A549 (cell line): ENCODE data around the gene CSTF1. TPM values are rescaled to one million over a fixed set of nuclear protein-coding genes. Genes with fewer than 3 reads are reported as not detected.

Source experiments
- ATAC-seq, 2 experiments: fragments of 200-7000 bp in 1 of 2; fragments of >200 bp in 1 of 2; cut with Nextera tagmentation in 1 of 2; cut with Tn5 transposase in 1 of 2; 3 replicates each; pipeline versions ENCODE4 v1.8.0 to v1.9.1; 2018 to 2020; ENCODE audit warnings: mild to moderate bottlenecking in 1 of 2, moderate library complexity in 1 of 2
- CTCF ChIA-PET: fragments of 300-600 bp; sonication (Branson Sonifier 250); formaldehyde crosslinking; extraction: SDS; loops from one replicate; lab custom pipeline; 2021; ENCODE audit warnings: antibody characterized with exemption, inconsistent platforms; lab: Yijun Ruan, JAX
- POLR2A ChIA-PET: fragments of 350-600 bp; formaldehyde crosslinking; extraction: SDS; loops from one replicate; lab custom pipeline; 2021; ENCODE audit warnings: antibody characterized with exemption, inconsistent platforms; lab: Yijun Ruan, JAX
- DNase-seq, 2 experiments: peaks; one replicate each; pipeline versions ENCODE4 v3.0.0 to v3.0.0-alpha.2; 2011 to 2016; ENCODE audit warnings: low read depth in 1 of 2, low spot score in 1 of 2
- FAIRE-seq: peaks from 2 replicates; lab custom pipeline; 2011; peaks lifted over from hg19 to GRCh38; lab: Jason Lieb, UNC
- H3K27ac ChIP-seq, 2 experiments: fragments of >200 bp; sonication (Bioruptor Twin); formaldehyde crosslinking; 3 replicates each; pipeline ENCODE4 v1.5.1; 2016 to 2017
- H3K4me1 ChIP-seq: fragments of >200 bp; sonication (Bioruptor Twin); formaldehyde crosslinking; 3 replicates; pipeline ENCODE4 v1.6.1; 2016
- H3K4me2 ChIP-seq: fragments of >200 bp; sonication (Bioruptor Twin); formaldehyde crosslinking; 3 replicates; pipeline ENCODE4 v1.6.1; 2016
- H3K4me3 ChIP-seq: fragments of >200 bp; sonication (Bioruptor Twin); formaldehyde crosslinking; 3 replicates; pipeline ENCODE4 v1.5.1; 2016
- H3K9me3 ChIP-seq: fragments of >200 bp; sonication (Bioruptor Twin); formaldehyde crosslinking; 3 replicates; pipeline ENCODE4 v1.6.1; 2016
- CBX2 ChIP-seq: fragments of 200-600 bp; sonication (generic); IDR thresholded peaks from 2 replicates; pipeline ENCODE4 v1.6.1; 2016; ENCODE audit warnings: low read depth, mild to moderate bottlenecking, borderline replicate concordance
- CEBPB ChIP-seq, 2 experiments: fragments of >200 bp in 1 of 2; sonication (Bioruptor Twin) in 1 of 2; formaldehyde crosslinking in 1 of 2; IDR thresholded peaks; 2 replicates each; pipeline ENCODE4 v1.6.1; 2012 to 2016
- EHMT2 ChIP-seq: fragments of 200-600 bp; sonication (generic); IDR thresholded peaks from 2 replicates; pipeline ENCODE4 v1.6.1; 2016; ENCODE audit warnings: antibody characterized with exemption, low read depth, mild to moderate bottlenecking, moderate library complexity
- EP300 ChIP-seq, 2 experiments: fragments of >200 bp; sonication (Bioruptor Twin); formaldehyde crosslinking; IDR thresholded peaks; 2 replicates in 1 of 2; 3 replicates in 1 of 2; pipeline ENCODE4 v1.6.1; 2016 to 2017
- ESRRA ChIP-seq: fragments of 150-350 bp; IDR thresholded peaks from 2 replicates; pipeline ENCODE4 v1.6.1; 2014; ENCODE audit warnings: mild to moderate bottlenecking, low read length, borderline replicate concordance
- FOSL2 ChIP-seq, 2 experiments: fragments of 450-650 bp in 1 of 2; fragments of >200 bp in 1 of 2; sonication (Bioruptor Twin) in 1 of 2; formaldehyde crosslinking; IDR thresholded peaks; 2 replicates each; pipeline versions ENCODE4 v1.5.0 to v1.6.1; 2016 to 2020; ENCODE audit warnings: mild to moderate bottlenecking in 1 of 2, moderate library complexity in 1 of 2
- HDAC2 ChIP-seq: fragments of 200-600 bp; sonication (generic); IDR thresholded peaks from 2 replicates; pipeline ENCODE4 v1.6.1; 2016
- HEYL ChIP-seq: fragments of 250-450 bp; sonication (Bioruptor Pico); IDR thresholded peaks from 2 replicates; pipeline ENCODE4 v1.8.0; 2021; ENCODE audit warnings: mild to moderate bottlenecking, moderate library complexity
- HOXA7 ChIP-seq: fragments of 250-450 bp; sonication (Bioruptor Pico); IDR thresholded peaks from 2 replicates; pipeline ENCODE4 v1.5.0; 2020; ENCODE audit warnings: mild to moderate bottlenecking, moderate library complexity
- HOXB13 ChIP-seq: fragments of 250-450 bp; sonication (Bioruptor Pico); IDR thresholded peaks from 2 replicates; pipeline ENCODE4 v1.5.0; 2020; ENCODE audit warnings: low read depth, mild to moderate bottlenecking, moderate library complexity
- HOXB5 ChIP-seq: fragments of 250-450 bp; sonication (Bioruptor Pico); IDR thresholded peaks from 2 replicates; pipeline ENCODE4 v1.5.0; 2020; ENCODE audit warnings: mild to moderate bottlenecking, moderate library complexity
- KDM1A ChIP-seq: fragments of 200-600 bp; sonication (generic); IDR thresholded peaks from 2 replicates; pipeline ENCODE4 v1.6.1; 2016; ENCODE audit warnings: low read depth, mild to moderate bottlenecking
- KDM5A ChIP-seq: fragments of 200-600 bp; sonication (generic); IDR thresholded peaks from 2 replicates; pipeline ENCODE4 v1.6.1; 2016; ENCODE audit warnings: antibody characterized with exemption, mild to moderate bottlenecking
- MYC ChIP-seq: IDR thresholded peaks from 2 replicates; pipeline ENCODE4 v1.6.1; 2012; ENCODE audit warnings: mild to moderate bottlenecking, inconsistent platforms, low read length, improper control_type of control experiment, borderline replicate concordance
- NFE2L2 ChIP-seq: fragments of 150-350 bp; conservative IDR thresholded peaks from 2 replicates; pipeline ENCODE4 v1.6.1; 2014; ENCODE audit warnings: low read length
- POLR2AphosphoS2 ChIP-seq: conservative IDR thresholded peaks from 2 replicates; pipeline ENCODE4 v1.6.1; 2012; ENCODE audit warnings: low read length, improper control_type of control experiment, inconsistent platforms
- RAD21 ChIP-seq, 2 experiments: fragments of >200 bp in 1 of 2; sonication (Bioruptor Twin) in 1 of 2; formaldehyde crosslinking in 1 of 2; IDR thresholded peaks in 1 of 2; conservative IDR thresholded peaks in 1 of 2; 2 replicates in 1 of 2; 3 replicates in 1 of 2; pipeline ENCODE4 v1.6.1; 2012 to 2018; ENCODE audit warnings: inconsistent platforms in 1 of 2
- RARB ChIP-seq: fragments of 250-450 bp; sonication (Bioruptor Pico); IDR thresholded peaks from 2 replicates; pipeline ENCODE4 v1.8.0; 2021; ENCODE audit warnings: mild to moderate bottlenecking, moderate library complexity
- RFX5 ChIP-seq: fragments of 450-650 bp; IDR thresholded peaks from 2 replicates; pipeline ENCODE4 v1.7.1; 2014; ENCODE audit warnings: antibody characterized with exemption, mild to moderate bottlenecking, moderate library complexity
- WGBS: methylation state at CpG from one replicate; pipeline ENCODE4 v1.1.6; 2017; ENCODE audit errors: missing lambda C conversion rate; 5-methylcytosine and 5-hydroxymethylcytosine counted together
- polyA plus RNA-seq, 4 experiments: library from polyadenylated mRNA; depleted of rRNA in 3 of 4; stranded (reverse); fragments of >200 nt; fragmentation: RNase III in 1 of 4; extraction: RNeasy Plus Mini Kit Qiagen cat#74134 plus additional on column Dnase treatment in 1 of 4; gene quantifications; 2 replicates in 3 of 4; 3 replicates in 1 of 4; pipeline ENCODE4 v1.2.3, GENCODE V29; 2011 to 2017
- TF ChIP-seq, protein P1 (sequence below): fragments of >200 bp; sonication (Bioruptor Twin); formaldehyde crosslinking; IDR thresholded peaks from 3 replicates; pipeline ENCODE4 v1.6.1; 2016
- TF ChIP-seq, protein P2 (sequence below): IDR thresholded peaks from 2 replicates; pipeline ENCODE4 v1.6.1; 2012
- TF ChIP-seq, protein P3 (sequence below): IDR thresholded peaks from 2 replicates; pipeline ENCODE4 v1.6.1; 2012
- TF ChIP-seq, protein P4 (sequence below): fragments of 450-650 bp; IDR thresholded peaks from 2 replicates; pipeline ENCODE4 v1.6.1; 2014; ENCODE audit warnings: antibody characterized with exemption
- TF ChIP-seq, protein P5 (sequence below): fragments of 250-450 bp; sonication (Bioruptor Pico); IDR thresholded peaks from 2 replicates; pipeline ENCODE4 v1.5.0; 2020; ENCODE audit warnings: low read depth, mild to moderate bottlenecking, moderate library complexity

Gene CSTF1
- polyA plus RNA-seq, 2 of the 4 experiments (the other 2 are of a cell fraction) = 40.9 to 79.9 TPM

DNA sequence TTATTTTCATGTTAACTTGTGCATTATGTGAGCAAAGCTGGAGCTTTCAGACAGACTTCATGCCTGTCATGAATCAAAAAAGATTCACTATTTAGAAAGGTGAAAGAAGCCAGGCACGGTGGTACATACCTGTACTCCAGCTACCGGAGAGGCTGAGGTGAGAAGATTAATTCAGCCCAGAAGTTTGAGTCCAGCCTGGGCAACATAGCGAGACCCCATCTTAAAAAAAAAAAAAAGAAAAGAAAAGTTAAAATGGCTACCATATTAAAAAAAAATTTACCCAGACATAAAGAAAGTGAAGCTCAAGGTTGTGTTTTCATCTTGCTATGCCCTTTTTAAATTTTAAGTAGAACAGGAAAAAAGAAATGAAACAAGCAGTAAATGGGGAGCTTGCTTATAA, 20.5 kb downstream of the CSTF1 start:
- FAIRE-seq (no peak), ATAC-seq (no peak), DNase-seq (no peak)
- no peak overlapping the region for H3K4me2 ChIP-seq
- no peaks in the 10 kb centered on the region for H3K4me1 ChIP-seq
- ChIA-PET POLR2A (no interaction called here), CTCF (interaction anchor here (0.6 to 1.9 kb wide), 6 partner anchors 11 to 1127 kb away, joined by 3 to 6 read pairs (median 4); no protein-coding TSS in a partner anchor)
- 92% methylated on average over 3 of the region's 3 CpGs for WGBS
- no peak for TF ChIP-seq CBX2
- no peak for TF ChIP-seq HEYL (CRISPR knock-in tag)
- TF ChIP-seq RARB (CRISPR knock-in tag) = no peak
- TF ChIP-seq, protein P1, sequence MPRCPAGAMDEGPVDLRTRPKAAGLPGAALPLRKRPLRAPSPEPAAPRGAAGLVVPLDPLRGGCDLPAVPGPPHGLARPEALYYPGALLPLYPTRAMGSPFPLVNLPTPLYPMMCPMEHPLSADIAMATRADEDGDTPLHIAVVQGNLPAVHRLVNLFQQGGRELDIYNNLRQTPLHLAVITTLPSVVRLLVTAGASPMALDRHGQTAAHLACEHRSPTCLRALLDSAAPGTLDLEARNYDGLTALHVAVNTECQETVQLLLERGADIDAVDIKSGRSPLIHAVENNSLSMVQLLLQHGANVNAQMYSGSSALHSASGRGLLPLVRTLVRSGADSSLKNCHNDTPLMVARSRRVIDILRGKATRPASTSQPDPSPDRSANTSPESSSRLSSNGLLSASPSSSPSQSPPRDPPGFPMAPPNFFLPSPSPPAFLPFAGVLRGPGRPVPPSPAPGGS = no peak
- TF ChIP-seq, protein P2, sequence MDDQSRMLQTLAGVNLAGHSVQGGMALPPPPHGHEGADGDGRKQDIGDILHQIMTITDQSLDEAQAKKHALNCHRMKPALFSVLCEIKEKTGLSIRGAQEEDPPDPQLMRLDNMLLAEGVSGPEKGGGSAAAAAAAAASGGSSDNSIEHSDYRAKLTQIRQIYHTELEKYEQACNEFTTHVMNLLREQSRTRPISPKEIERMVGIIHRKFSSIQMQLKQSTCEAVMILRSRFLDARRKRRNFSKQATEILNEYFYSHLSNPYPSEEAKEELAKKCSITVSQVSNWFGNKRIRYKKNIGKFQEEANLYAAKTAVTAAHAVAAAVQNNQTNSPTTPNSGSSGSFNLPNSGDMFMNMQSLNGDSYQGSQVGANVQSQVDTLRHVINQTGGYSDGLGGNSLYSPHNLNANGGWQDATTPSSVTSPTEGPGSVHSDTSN = no peak
- TF ChIP-seq RAD21 (conservative IDR thresholded peaks at IDR 0.05 in 1 of 2, IDR thresholded peaks at IDR 0.05 in 1 of 2) = no peak
- TF ChIP-seq, protein P3, sequence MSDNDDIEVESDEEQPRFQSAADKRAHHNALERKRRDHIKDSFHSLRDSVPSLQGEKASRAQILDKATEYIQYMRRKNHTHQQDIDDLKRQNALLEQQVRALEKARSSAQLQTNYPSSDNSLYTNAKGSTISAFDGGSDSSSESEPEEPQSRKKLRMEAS = no peak
- no peak for TF ChIP-seq HOXB13 (CRISPR knock-in tag)
- no peak overlapping the region for H3K27ac ChIP-seq
- no peaks in the 10 kb centered on the region for H3K9me3 ChIP-seq
- no peak overlapping the region for H3K4me3 ChIP-seq

DNA sequence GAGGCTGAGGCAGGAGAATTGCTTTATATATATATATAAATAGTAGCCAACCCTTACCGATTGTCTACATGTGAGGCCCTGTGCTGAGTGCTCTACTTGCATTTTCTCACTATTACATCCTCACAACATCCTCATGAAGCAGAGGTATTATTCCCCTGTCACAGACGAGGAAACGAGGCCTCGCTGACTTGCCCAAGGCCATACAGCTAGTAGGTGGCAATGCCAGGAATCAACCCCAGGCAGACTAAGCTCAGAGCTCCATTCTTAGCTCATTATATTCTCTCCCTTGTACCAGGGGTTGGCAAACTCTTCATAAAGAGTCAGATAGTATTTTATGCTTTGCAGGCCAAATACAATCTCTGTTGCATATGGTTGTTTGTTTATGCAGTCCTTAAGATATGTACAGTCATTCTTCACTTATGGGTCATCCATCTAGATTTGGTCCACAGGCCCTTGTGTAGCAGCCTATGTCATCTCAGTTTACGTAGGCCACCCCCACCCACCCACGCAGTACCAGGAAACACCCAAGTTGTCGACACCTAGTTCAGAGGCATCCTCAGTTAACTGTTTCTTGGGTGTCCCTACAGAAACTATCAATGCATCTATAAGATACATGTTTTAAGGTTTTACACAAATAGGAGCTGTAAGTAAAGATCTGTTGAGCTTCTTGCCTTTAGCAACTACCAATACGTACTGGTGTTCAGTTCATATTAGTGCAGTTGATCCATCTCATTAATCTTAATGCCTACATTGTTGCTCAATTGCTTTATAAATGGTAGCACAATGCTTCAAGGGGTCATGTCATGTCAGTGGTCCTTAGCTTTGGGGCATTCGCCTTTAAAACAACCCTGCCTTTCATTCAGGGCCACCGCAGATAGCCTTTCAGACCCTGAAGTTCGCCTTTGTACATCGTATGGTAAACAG, 22.7 kb downstream of the CSTF1 start:
- H3K27ac ChIP-seq = no peak overlapping the region
- TF ChIP-seq HDAC2 (no peak), HEYL (CRISPR knock-in tag) (no peak), HOXB5 (CRISPR knock-in tag) (no peak), POLR2AphosphoS2 (no peak), EP300 (IDR thresholded peaks at IDR 0.05) (no peak)
- TF ChIP-seq, protein P1 = no peak
- ChIA-PET POLR2A (no interaction called here), CTCF (interaction anchor here (0.7 to 1.0 kb wide), 2 partner anchors 10 to 17 kb away, joined by 3 read pairs; no protein-coding TSS in a partner anchor)
- 90% methylated on average over 12 of the region's 12 CpGs for WGBS
- ATAC-seq (no peak), FAIRE-seq (no peak), DNase-seq (no peak)
- no peak overlapping the region for H3K4me2 ChIP-seq
- no peaks in the 10 kb centered on the region for H3K9me3 ChIP-seq
- no peak overlapping the region for H3K4me3 ChIP-seq
- H3K4me1 ChIP-seq = no peaks in the 10 kb centered on the region

DNA sequence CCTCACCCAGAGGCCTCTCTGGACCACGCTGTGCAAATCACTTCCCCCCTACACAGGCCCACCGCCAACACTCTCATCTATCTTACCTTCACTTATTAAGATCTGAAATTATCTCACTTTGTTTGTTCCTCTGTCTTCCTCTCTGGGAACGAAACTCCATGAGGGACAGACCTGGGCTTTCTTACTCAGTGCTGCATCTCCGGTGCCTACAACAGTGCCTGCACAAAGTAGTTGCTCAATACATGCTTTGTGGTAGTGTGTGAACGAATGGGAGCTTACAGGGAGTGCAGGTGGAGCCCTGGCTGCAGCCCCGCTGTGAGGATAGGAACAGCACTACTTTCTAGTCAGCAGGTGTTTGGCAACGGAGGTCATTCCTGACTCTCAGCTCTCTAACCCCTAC, 25.0 kb downstream of the CSTF1 start:
- Histone ChIP-seq H3K4me2 (no peak overlapping the region), H3K9me3 (no peaks in the 10 kb centered on the region), H3K4me1 (peaks cover 5% of the 10 kb centered on the region; the same call in 2 of the 3 replicates), H3K27ac (no peak overlapping the region), H3K4me3 (no peak overlapping the region)
- DNase-seq = no peak
- no peak for FAIRE-seq
- no peak for ATAC-seq
- POLR2A ChIA-PET = no interaction called here
- CTCF ChIA-PET = interaction anchor here (0.9 to 1.3 kb wide), 2 partner anchors 8 to 19 kb away, joined by 3 to 6 read pairs; no protein-coding TSS in a partner anchor
- 87% methylated on average over 7 of the region's 7 CpGs for WGBS
- TF ChIP-seq KDM5A (no peak), HDAC2 (no peak), ESRRA (no peak), EP300 (IDR thresholded peaks at IDR 0.05) (no peak), HOXA7 (CRISPR knock-in tag) (no peak), HEYL (CRISPR knock-in tag) (no peak), CEBPB (IDR thresholded peaks at IDR 0.05) (no peak), RFX5 (no peak), EHMT2 (no peak), KDM1A (no peak), HOXB13 (CRISPR knock-in tag) (no peak), MYC (no peak), FOSL2 (IDR thresholded peaks at IDR 0.05) (no peak), FOSL2 (CRISPR knock-in tag; IDR thresholded peaks at IDR 0.05) (no peak), NFE2L2 (no peak)
- TF ChIP-seq, protein P4, sequence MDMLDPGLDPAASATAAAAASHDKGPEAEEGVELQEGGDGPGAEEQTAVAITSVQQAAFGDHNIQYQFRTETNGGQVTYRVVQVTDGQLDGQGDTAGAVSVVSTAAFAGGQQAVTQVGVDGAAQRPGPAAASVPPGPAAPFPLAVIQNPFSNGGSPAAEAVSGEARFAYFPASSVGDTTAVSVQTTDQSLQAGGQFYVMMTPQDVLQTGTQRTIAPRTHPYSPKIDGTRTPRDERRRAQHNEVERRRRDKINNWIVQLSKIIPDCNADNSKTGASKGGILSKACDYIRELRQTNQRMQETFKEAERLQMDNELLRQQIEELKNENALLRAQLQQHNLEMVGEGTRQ = no peak
- TF ChIP-seq, protein P5, sequence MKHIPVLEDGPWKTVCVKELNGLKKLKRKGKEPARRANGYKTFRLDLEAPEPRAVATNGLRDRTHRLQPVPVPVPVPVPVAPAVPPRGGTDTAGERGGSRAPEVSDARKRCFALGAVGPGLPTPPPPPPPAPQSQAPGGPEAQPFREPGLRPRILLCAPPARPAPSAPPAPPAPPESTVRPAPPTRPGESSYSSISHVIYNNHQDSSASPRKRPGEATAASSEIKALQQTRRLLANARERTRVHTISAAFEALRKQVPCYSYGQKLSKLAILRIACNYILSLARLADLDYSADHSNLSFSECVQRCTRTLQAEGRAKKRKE (CRISPR knock-in tag) = no peak
- TF ChIP-seq, protein P1 = no peak
